Kidney (tissue), 14 donors: ENCODE measurements around the gene HIPK2. TPM values are rescaled to one million over a fixed set of nuclear protein-coding genes. Genes with fewer than 3 reads are reported as not detected.

Source experiments
- DNase-seq, 5 donors: peaks; one replicate each; pipeline ENCODE4 v3.0.0-alpha.2; 2013 to 2020
- FAIRE-seq: peaks from 2 replicates; lab custom pipeline; 2012; peaks lifted over from hg19 to GRCh38; lab: Jason Lieb, UNC
- H3K27ac ChIP-seq, 2 donors: one replicate each; pipeline ENCODE4 v1.7.0; 2013; ENCODE audit warnings: low read depth in 2 of 2, low read length in 2 of 2, inconsistent platforms in 1 of 2
- H3K27me3 ChIP-seq: one replicate; pipeline ENCODE4 v1.7.1; 2013; ENCODE audit warnings: low read length, inconsistent platforms; ENCODE audit not compliant: control insufficient read depth, insufficient read depth
- H3K36me3 ChIP-seq, 3 donors: one replicate each; pipeline versions ENCODE4 v1.7.0 to v1.7.1; 2013; ENCODE audit warnings: low read length in 3 of 3, control low read depth in 1 of 3, inconsistent platforms in 1 of 3; ENCODE audit not compliant: insufficient read depth in 3 of 3, control insufficient read depth in 2 of 3
- H3K4me1 ChIP-seq, 3 donors: one replicate each; pipeline versions ENCODE4 v1.7.0 to v1.7.1; 2013; ENCODE audit warnings: low read length in 3 of 3, inconsistent platforms in 1 of 3, low read depth in 1 of 3; ENCODE audit not compliant: control insufficient read depth in 2 of 3, insufficient read depth in 2 of 3
- H3K4me3 ChIP-seq, 3 donors: one replicate each; pipeline versions ENCODE4 v1.7.0 to v1.8.1; 2013; ENCODE audit warnings: low read length in 3 of 3, control low read depth in 1 of 3, inconsistent platforms in 1 of 3
- H3K9ac ChIP-seq, 3 donors: one replicate each; pipeline versions ENCODE4 v1.7.0 to v1.7.1; 2013; ENCODE audit warnings: low read length in 3 of 3, control low read depth in 1 of 3, inconsistent platforms in 1 of 3
- H3K9me3 ChIP-seq, 3 donors: one replicate each; pipeline versions ENCODE4 v1.7.0 to v1.7.1; 2013; ENCODE audit warnings: low read length in 3 of 3, control low read depth in 1 of 3, inconsistent platforms in 1 of 3; ENCODE audit not compliant: control insufficient read depth in 2 of 3, insufficient read depth in 1 of 3
- CTCF ChIP-seq: IDR thresholded peaks from 3 replicates; pipeline ENCODE4 v1.5.1; 2012; ENCODE audit warnings: mild to moderate bottlenecking, moderate library complexity, borderline replicate concordance; ENCODE audit not compliant: insufficient read depth; ENCODE audit errors: extremely low read depth
- intact Hi-C: fragments of 100-400 bp; cut with DNase I; formaldehyde crosslinking; loops from one replicate; pipeline ENCODE4 v1.11.1; 2022
- polyA plus RNA-seq: library from polyadenylated mRNA; stranded (reverse); fragments of 350-450 nt; fragmentation: Illumina TruSeq; extraction: RNeasy Lipid Tissue Mini Kit (QIAGEN cat#74804); gene quantifications from one replicate; pipeline ENCODE4 v1.2.3, GENCODE V29; 2014; ENCODE audit warnings: low read depth, low replicate concordance; ENCODE audit not compliant: insufficient read depth
- total RNA-seq: library from RNA; stranded (reverse); fragmentation: NEBNext Ultra II Directional; extraction: Animal tissue kit (Norgen Biotek cat#: 25700); gene quantifications from one replicate; pipeline ENCODE4 v1.2.1, GENCODE V29; 2021
- donor health status: control.
- donor health status: control.
- donor health status: control.
- donor health status: control.
- donor health status: control.
- donor health status: DM: yes; HTN: yes; CAD: no.
- donor health status: Normal renal cell carcinoma (clear cell type).

HIPK2 gene
- total and polyA plus RNA-seq, 2 donors from 2014 or later = 9.6 to 153 TPM

- DNase-seq (peak in 1 of 5 donors; percentile 37), FAIRE-seq (no peak)
These were observed 117.3 kb downstream of the HIPK2 start for GRCh38 chr7:139660317-139661042.

GRCh38 chr7:139659922-139660316, 117.9 kb downstream of the HIPK2 start:
- DNase-seq = no peak
- Histone ChIP-seq H3K36me3 (no peaks in the 10 kb centered on the region), H3K27ac (peak overlapping the region; percentile 89 to 95), H3K4me1 (peaks cover 10 to 68% (median 54%) of the 10 kb centered on the region in 3 donors), H3K4me3 (no peak overlapping the region), H3K9me3 (no peaks in the 10 kb centered on the region), H3K9ac (peak overlapping the region in 1 of 3 donors; percentile 34), H3K27me3 (no peaks in the 10 kb centered on the region)
- no peak for TF ChIP-seq CTCF
- intact Hi-C loops = no loop called here
- FAIRE-seq = no peak

More at GRCh38 chr7:139660317-139661042, 117.3 kb downstream of the HIPK2 start:
- Histone ChIP-seq H3K27me3 (no peaks in the 10 kb centered on the region), H3K4me1 (peaks cover 10 to 62% (median 49%) of the 10 kb centered on the region in 3 donors), H3K27ac (peak overlapping the region; percentile 89 to 95), H3K4me3 (peak overlapping the region in 1 of 3 donors; percentile 14), H3K36me3 (no peaks in the 10 kb centered on the region), H3K9ac (peak overlapping the region in 1 of 3 donors; percentile 34), H3K9me3 (no peaks in the 10 kb centered on the region)
- no peak for TF ChIP-seq CTCF
- intact Hi-C loops = no loop called here

GRCh38 chr7:139658908-139659675, 118.7 kb downstream of the HIPK2 start:
- Histone ChIP-seq H3K36me3 (no peaks in the 10 kb centered on the region), H3K9ac (peak overlapping the region in 1 of 3 donors; percentile 65), H3K27ac (peak overlapping the region; percentile 51 to 74), H3K4me3 (no peak overlapping the region), H3K9me3 (no peaks in the 10 kb centered on the region), H3K4me1 (peaks cover 10 to 70% (median 59%) of the 10 kb centered on the region in 3 donors), H3K27me3 (no peaks in the 10 kb centered on the region)
- DNase-seq (no peak), FAIRE-seq (no peak)
- intact Hi-C loops = no loop called here
- no peak for TF ChIP-seq CTCF
